IMR-90 (cell line): ENCODE measurements around the gene TANGO6.

Source experiments
- CEBPB ChIP-seq: IDR thresholded peaks from 2 replicates; pipeline ENCODE4 v1.6.1; 2012; ENCODE audit warnings: low read depth, low read length, improper control_type of control experiment
- CTCF ChIP-seq: conservative IDR thresholded peaks from 2 replicates; pipeline ENCODE4 v1.5.1; 2012; ENCODE audit warnings: mild to moderate bottlenecking, low read depth, low read length, improper control_type of control experiment
- MAZ ChIP-seq: IDR thresholded peaks from 2 replicates; pipeline ENCODE4 v1.6.1; 2012; ENCODE audit warnings: low read depth, mild to moderate bottlenecking, low read length, improper control_type of control experiment, moderate library complexity, borderline replicate concordance
- POLR2A ChIP-seq: IDR thresholded peaks from 2 replicates; pipeline ENCODE4 v1.6.1; 2012; ENCODE audit warnings: mild to moderate bottlenecking, low read depth, low read length
- RCOR1 ChIP-seq: IDR thresholded peaks from 2 replicates; pipeline ENCODE4 v1.6.1; 2012; ENCODE audit warnings: mild to moderate bottlenecking, low read length, improper control_type of control experiment; ENCODE audit not compliant: insufficient replicate concordance

- TF ChIP-seq RCOR1: no peak
- no peak for TF ChIP-seq POLR2A
- TF ChIP-seq CTCF: no peak
- no peak for TF ChIP-seq CEBPB
- TF ChIP-seq MAZ: no peak
These were observed 96.5 kb downstream of the TANGO6 start for GRCh38 chr16:68939692-68940320.
